K562 (cell line): ENCODE results near the gene ZNF385D. TPM values are rescaled to one million over a fixed set of nuclear protein-coding genes. Genes with fewer than 3 reads are reported as not detected.

Experiments
- ATAC-seq: fragments of 200-7000 bp; cut with Tn5 transposase; 3 replicates; pipeline ENCODE4 v1.9.1; 2020; ENCODE audit warnings: moderate library complexity
- BruUV-seq: library from RNA; stranded (reverse); fragments of 400-500 nt; replicated peaks from 2 replicates; lab custom pipeline; 2021; lab: Mats Ljungman, UMichigan
- CTCF ChIA-PET: fragments of 300-600 bp; formaldehyde crosslinking; extraction: SDS; loops from one replicate; lab custom pipeline; 2021; ENCODE audit warnings: low intra/inter-chr PET ratio; lab: Yijun Ruan, JAX
- POLR2A ChIA-PET: fragments of 300-600, 350-650 bp; sonication (Branson Sonifier 250); formaldehyde crosslinking; extraction: SDS; loops from one replicate; lab custom pipeline; 2021; ENCODE audit warnings: antibody characterized with exemption, inconsistent platforms; lab: Yijun Ruan, JAX
- DNase-seq, 4 experiments: peaks; one replicate each; pipeline versions ENCODE4 v3.0.0 to v3.0.0-alpha.2; 2011 to 2018; ENCODE audit warnings: low spot score in 3 of 4, mixed read lengths in 3 of 4; ENCODE audit errors: extremely low read depth in 1 of 4
- FAIRE-seq: peaks from 2 replicates; lab custom pipeline; 2011; peaks lifted over from hg19 to GRCh38; lab: Jason Lieb, UNC
- H2AFZ ChIP-seq: 2 replicates; pipeline ENCODE4 v1.6.0; 2011; ENCODE audit warnings: low read depth, low read length, control low read depth, inconsistent platforms
- H3K27ac ChIP-seq: fragments of 200-600 bp; 3 replicates; pipeline ENCODE4 v1.8.0; 2011; ENCODE audit warnings: low read depth, mild to moderate bottlenecking, control low read depth, inconsistent platforms, low read length, moderate library complexity, mixed read lengths; ENCODE audit errors: extremely low read depth
- H3K27me3 ChIP-seq, 2 experiments: fragments of 300-600 bp in 1 of 2; 2 replicates in 1 of 2; 3 replicates in 1 of 2; pipeline versions ENCODE4 v1.6.0 to v1.8.0; 2011; ENCODE audit warnings: inconsistent platforms in 2 of 2, low read length in 2 of 2, mild to moderate bottlenecking in 1 of 2, mixed read lengths in 1 of 2, moderate library complexity in 1 of 2; ENCODE audit not compliant: control insufficient read depth in 2 of 2, insufficient read depth in 2 of 2
- H3K36me3 ChIP-seq: fragments of 300-600 bp; 3 replicates; pipeline ENCODE4 v1.8.0; 2011; ENCODE audit warnings: mild to moderate bottlenecking, low read length, inconsistent platforms; ENCODE audit not compliant: control insufficient read depth, insufficient read depth
- H3K4me1 ChIP-seq, 2 experiments: fragments of 200-600 bp in 1 of 2; replicated peaks in 1 of 2; 2 replicates in 1 of 2; 3 replicates in 1 of 2; pipeline versions ENCODE4 v1.5.1 to v1.8.0; 2011; ENCODE audit warnings: inconsistent platforms in 2 of 2, low read length in 2 of 2, mild to moderate bottlenecking in 1 of 2, mixed read lengths in 1 of 2, moderate library complexity in 1 of 2; ENCODE audit not compliant: control insufficient read depth in 2 of 2, insufficient read depth in 2 of 2
- H3K4me2 ChIP-seq: 2 replicates; pipeline ENCODE4 v1.6.1; 2011; ENCODE audit warnings: low read length, control low read depth, inconsistent platforms, mixed read lengths; ENCODE audit not compliant: insufficient read depth
- H3K4me3 ChIP-seq: fragments of 200-600 bp; sonication (generic), shearing (Covaris generic); 2 replicates; pipeline ENCODE4 v1.5.1; 2016; ENCODE audit warnings: control low read depth, inconsistent platforms
- H3K79me2 ChIP-seq: fragments of 200-600 bp; 3 replicates; pipeline ENCODE4 v1.8.0; 2011; ENCODE audit warnings: low read length, inconsistent platforms; ENCODE audit not compliant: control insufficient read depth, insufficient read depth
- H3K9ac ChIP-seq, 2 experiments: 2 replicates each; pipeline versions ENCODE4 v1.6.0 to v1.6.1; 2011; ENCODE audit warnings: low read depth in 2 of 2, low read length in 2 of 2, control low read depth in 1 of 2, inconsistent platforms in 1 of 2, mild to moderate bottlenecking in 1 of 2, mixed read lengths in 1 of 2; ENCODE audit not compliant: insufficient read depth in 1 of 2
- H3K9me1 ChIP-seq: one replicate; pipeline ENCODE4 v1.6.0; 2011; ENCODE audit warnings: inconsistent platforms, mild to moderate bottlenecking, low read length, moderate library complexity; ENCODE audit not compliant: control insufficient read depth, insufficient read depth
- H3K9me3 ChIP-seq: replicated peaks from 2 replicates; pipeline ENCODE4 v1.5.1; 2011; ENCODE audit warnings: low read depth, low read length, inconsistent platforms; ENCODE audit not compliant: control insufficient read depth, insufficient read depth
- H4K20me1 ChIP-seq: replicated peaks from 2 replicates; pipeline ENCODE4 v1.6.1; 2011; ENCODE audit warnings: low read length, inconsistent platforms, mixed read lengths; ENCODE audit not compliant: control insufficient read depth, insufficient read depth
- CBFA2T3 ChIP-seq: fragments of 450-650 bp; IDR thresholded peaks from 2 replicates; pipeline ENCODE4 v1.6.1; 2017
- CEBPB ChIP-seq: fragments of 450-650 bp; IDR thresholded peaks from 2 replicates; pipeline ENCODE4 v1.6.1; 2016; ENCODE audit warnings: missing genetic modification characterization, missing compliant biosample characterization
- CEBPG ChIP-seq, 3 experiments: fragments of 200-800 bp in 1 of 3; sonication (Bioruptor generic) in 1 of 3; sonication (generic) in 1 of 3; formaldehyde crosslinking in 1 of 3; IDR thresholded peaks in 2 of 3; conservative IDR thresholded peaks in 1 of 3; 2 replicates each; pipeline versions ENCODE4 v1.6.1 to v1.8.0; 2016 to 2022; ENCODE audit warnings: missing compliant biosample characterization in 2 of 3, missing genetic modification characterization in 2 of 3, mild to moderate bottlenecking in 1 of 3, missing genetic modification reagents in 1 of 3
- WGBS: fragments of 100-300 bp; shearing (Covaris generic); methylation state at CpG from one replicate; pipeline ENCODE4 v1.1.6; 2016; ENCODE audit warnings: low coverage, mixed read lengths; ENCODE audit not compliant: insufficient coverage; ENCODE audit errors: missing lambda C conversion rate; 5-methylcytosine and 5-hydroxymethylcytosine counted together
- in situ Hi-C: fragments of 300-500 bp; cut with MboI; formaldehyde crosslinking; loops from 4 replicates; pipeline ENCODE4 v1.15.0; 2018; ENCODE audit warnings: inconsistent platforms, mixed read lengths
- intact Hi-C: fragments of 100-400 bp; cut with micrococcal nuclease; formaldehyde crosslinking; loops from 2 replicates; pipeline ENCODE4 v1.14.2; 2022
- polyA plus RNA-seq, 8 experiments: library from polyadenylated mRNA; depleted of rRNA in 4 of 8; stranded (reverse) in 5 of 8; unstranded in 3 of 8; fragments of >200 nt; fragmentation: Nextera tagmentation in 2 of 8; fragmentation: Illumina TruSeq in 1 of 8; extraction: Ambion mirVana in 2 of 8; extraction: Trizol in 1 of 8; gene quantifications; 2 replicates each; pipeline versions ENCODE4 v1.2.1 to v1.2.3, GENCODE V29; 2011 to 2014; ENCODE audit warnings: inconsistent platforms in 1 of 8, missing spikeins in 1 of 8
- total RNA-seq, 7 experiments: library from RNA; depleted of rRNA in 6 of 7; stranded (reverse); fragments of >200 nt in 6 of 7; fragmentation: Illumina TruSeq in 2 of 7; extraction: Trizol in 2 of 7; gene quantifications; 2 replicates each; pipeline versions ENCODE4 v1.2.1 to v1.2.3, GENCODE V29; 2011 to 2021; ENCODE audit warnings: low replicate concordance in 1 of 7
- TF ChIP-seq, protein P1 (sequence below), 2 experiments: fragments of 450-650 bp in 1 of 2; sonication (generic) in 1 of 2; formaldehyde crosslinking in 1 of 2; IDR thresholded peaks in 1 of 2; conservative IDR thresholded peaks in 1 of 2; 2 replicates each; pipeline versions ENCODE4 v1.6.1 to v1.8.1; 2016 to 2023; ENCODE audit warnings: mild to moderate bottlenecking in 2 of 2, moderate library complexity in 2 of 2, inconsistent platforms in 1 of 2, missing genetic modification reagents in 1 of 2
- TF ChIP-seq, protein P2 (sequence below): sonication (generic); formaldehyde crosslinking; IDR thresholded peaks from 2 replicates; pipeline ENCODE4 v1.8.1; 2023; ENCODE audit warnings: mild to moderate bottlenecking, missing genetic modification reagents

The ZNF385D gene
- total and polyA plus RNA-seq, 9 of the 15 experiments (the other 6 are each of a cell fraction or from before 2014, with no cell fraction given), result 0.14 to 1.7 (median 0.51) TPM

DNA sequence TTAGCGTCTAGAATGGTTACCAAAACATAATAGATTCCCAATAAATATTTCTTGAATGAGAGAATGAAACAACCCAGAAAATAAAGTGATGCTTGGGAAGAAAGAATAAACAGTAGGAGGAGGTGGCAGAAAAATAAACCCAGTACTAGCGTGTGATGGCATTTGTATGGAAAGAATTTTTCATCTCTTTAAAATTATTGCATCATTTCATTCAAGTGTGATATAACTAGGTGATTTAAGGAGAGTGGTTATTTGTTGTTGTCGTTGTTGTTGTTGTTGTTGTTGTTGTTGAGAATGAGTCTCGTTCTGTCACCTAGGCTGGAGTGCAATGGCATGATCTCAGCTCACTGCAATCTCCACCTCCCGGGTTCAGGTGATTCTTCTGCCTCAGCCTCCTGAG lies 293.9 kb downstream of the ZNF385D start:
- no TSS peak for BruUV-seq
- CTCF ChIA-PET, result no interaction called here

More for the DNA sequence above, 293.9 kb downstream of the ZNF385D start:
- Histone ChIP-seq H3K4me3 (no peak overlapping the region), H3K4me1 (no peaks in the 10 kb centered on the region), H3K79me2 (no peaks in the 10 kb centered on the region), H3K36me3 (no peaks in the 10 kb centered on the region), H3K9me3 (no peaks in the 10 kb centered on the region), H3K27ac (no peak overlapping the region), H4K20me1 (no peaks in the 10 kb centered on the region), H3K27me3 (no peaks in the 10 kb centered on the region), H3K9ac (no peak overlapping the region), H2AFZ (no peak overlapping the region), H3K4me2 (no peak overlapping the region), H3K9me1 (no peaks in the 10 kb centered on the region)
- DNase-seq, result no peak
- 14% methylated on average over 5 of the region's 5 CpGs for WGBS
- intact Hi-C loops, result no loop called here
- no peak for ATAC-seq
- FAIRE-seq, result no peak
- POLR2A ChIA-PET, result no interaction called here
- TF ChIP-seq, protein P1, sequence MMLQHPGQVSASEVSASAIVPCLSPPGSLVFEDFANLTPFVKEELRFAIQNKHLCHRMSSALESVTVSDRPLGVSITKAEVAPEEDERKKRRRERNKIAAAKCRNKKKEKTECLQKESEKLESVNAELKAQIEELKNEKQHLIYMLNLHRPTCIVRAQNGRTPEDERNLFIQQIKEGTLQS (IDR thresholded peaks at IDR 0.05), result peak; percentile 63; the same call in 1 of the 2 replicates
- TF ChIP-seq, protein P1 (CRISPR knock-in tag; conservative IDR thresholded peaks at IDR 0.05), result no peak
- TF ChIP-seq CEBPB (tag) (peak; percentile 60), CEBPG (CRISPR knock-in tag; IDR thresholded peaks at IDR 0.05) (no peak), CEBPG (tag; conservative IDR thresholded peaks at IDR 0.05 in 1 of 2, IDR thresholded peaks at IDR 0.05 in 1 of 2) (peak in 1 of 2 experiments; percentile 83; a peak in 2 of 4 replicates), CBFA2T3 (no peak)
- TF ChIP-seq, protein P2, sequence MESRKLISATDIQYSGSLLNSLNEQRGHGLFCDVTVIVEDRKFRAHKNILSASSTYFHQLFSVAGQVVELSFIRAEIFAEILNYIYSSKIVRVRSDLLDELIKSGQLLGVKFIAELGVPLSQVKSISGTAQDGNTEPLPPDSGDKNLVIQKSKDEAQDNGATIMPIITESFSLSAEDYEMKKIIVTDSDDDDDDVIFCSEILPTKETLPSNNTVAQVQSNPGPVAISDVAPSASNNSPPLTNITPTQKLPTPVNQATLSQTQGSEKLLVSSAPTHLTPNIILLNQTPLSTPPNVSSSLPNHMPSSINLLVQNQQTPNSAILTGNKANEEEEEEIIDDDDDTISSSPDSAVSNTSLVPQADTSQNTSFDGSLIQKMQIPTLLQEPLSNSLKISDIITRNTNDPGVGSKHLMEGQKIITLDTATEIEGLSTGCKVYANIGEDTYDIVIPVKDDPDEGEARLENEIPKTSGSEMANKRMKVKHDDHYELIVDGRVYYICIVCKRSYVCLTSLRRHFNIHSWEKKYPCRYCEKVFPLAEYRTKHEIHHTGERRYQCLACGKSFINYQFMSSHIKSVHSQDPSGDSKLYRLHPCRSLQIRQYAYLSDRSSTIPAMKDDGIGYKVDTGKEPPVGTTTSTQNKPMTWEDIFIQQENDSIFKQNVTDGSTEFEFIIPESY (CRISPR knock-in tag), result no peak
- in situ Hi-C loops, result no loop called here
